ENCODE measurements around the gene MTURN. TPM values are rescaled to one million over a fixed set of nuclear protein-coding genes. Genes with fewer than 3 reads are reported as not detected.

Gene MTURN
- polyA plus RNA-seq, 1 donor from 2014 or later: 75.5 TPM

- TF ChIP-seq MXI1 (conservative IDR thresholded peaks at IDR 0.05; ENCODE audit: poor library complexity, severe bottlenecking) (no peak), RAD21 (conservative IDR thresholded peaks at IDR 0.05) (no peak), EZH2 (IDR thresholded peaks at IDR 0.05; ENCODE audit: borderline replicate concordance, insufficient read depth, low read length, poor library complexity, severe bottlenecking) (no peak), POLR2AphosphoS5 (IDR thresholded peaks at IDR 0.05) (no peak), TAF1 (IDR thresholded peaks at IDR 0.05; ENCODE audit: low read depth) (no peak), SMC3 (conservative IDR thresholded peaks at IDR 0.05; ENCODE audit: poor library complexity) (no peak), CTCF (IDR thresholded peaks at IDR 0.05; ENCODE audit: poor library complexity, severe bottlenecking) (no peak), EP300 (conservative IDR thresholded peaks at IDR 0.05; ENCODE audit: poor library complexity, severe bottlenecking) (no peak)
- no peaks in the 10 kb centered on the region for H4K20me1 ChIP-seq (ENCODE audit: insufficient read depth)
- H2AFZ ChIP-seq (ENCODE audit: low read depth, low read length): no peak overlapping the region
- H3K79me2 ChIP-seq (replicated peaks; ENCODE audit: insufficient read depth, low read length): no peaks in the 10 kb centered on the region
- H3K4me3 ChIP-seq (ENCODE audit: low read length): no peak overlapping the region
- H3K9me2 ChIP-seq (ENCODE audit: insufficient read depth, low read length): no peaks in the 10 kb centered on the region
- H3K36me3 ChIP-seq (ENCODE audit: insufficient read depth, low read length): no peaks in the 10 kb centered on the region
- H3F3A ChIP-seq (ENCODE audit: insufficient read depth, low read length, poor library complexity, severe bottlenecking): no peaks in the 10 kb centered on the region
- no peaks in the 10 kb centered on the region for H3K9me3 ChIP-seq (ENCODE audit: low read length)
- no peak overlapping the region for H3K9ac ChIP-seq (ENCODE audit: low read length)
- no peak overlapping the region for H3K27ac ChIP-seq (ENCODE audit: low read length)
- H3K4me2 ChIP-seq (ENCODE audit: low read length): no peak overlapping the region
- H3K27me3 ChIP-seq (ENCODE audit: insufficient read depth, low read depth, low read length): no peaks in the 10 kb centered on the region
Observed at GRCh38 chr7:30175636-30176147, 40.9 kb downstream of the MTURN start.

- H2AFZ ChIP-seq (ENCODE audit: low read depth, low read length): no peak overlapping the region
- no peak overlapping the region for H3K4me2 ChIP-seq (ENCODE audit: low read length)
- H3K4me3 ChIP-seq (ENCODE audit: low read length): no peak overlapping the region
- H3K27me3 ChIP-seq (ENCODE audit: insufficient read depth, low read depth, low read length): no peaks in the 10 kb centered on the region
- H3K9me3 ChIP-seq (ENCODE audit: low read length): no peaks in the 10 kb centered on the region
- H3K9me2 ChIP-seq (ENCODE audit: insufficient read depth, low read length): no peaks in the 10 kb centered on the region
- TF ChIP-seq CTCF (IDR thresholded peaks at IDR 0.05; ENCODE audit: poor library complexity, severe bottlenecking): no peak
- TF ChIP-seq REST (IDR thresholded peaks at IDR 0.05; ENCODE audit: borderline replicate concordance): no peak
- TF ChIP-seq TAF1 (IDR thresholded peaks at IDR 0.05; ENCODE audit: low read depth): no peak
- TF ChIP-seq POLR2AphosphoS5 (IDR thresholded peaks at IDR 0.05): no peak
- TF ChIP-seq RAD21 (conservative IDR thresholded peaks at IDR 0.05): no peak
- no peak for TF ChIP-seq MXI1 (conservative IDR thresholded peaks at IDR 0.05; ENCODE audit: poor library complexity, severe bottlenecking)
- TF ChIP-seq EP300 (conservative IDR thresholded peaks at IDR 0.05; ENCODE audit: poor library complexity, severe bottlenecking): no peak
- TF ChIP-seq EZH2 (IDR thresholded peaks at IDR 0.05; ENCODE audit: borderline replicate concordance, insufficient read depth, low read length, poor library complexity, severe bottlenecking): no peak
- TF ChIP-seq SMC3 (conservative IDR thresholded peaks at IDR 0.05; ENCODE audit: poor library complexity): no peak
- no peaks in the 10 kb centered on the region for H4K20me1 ChIP-seq (ENCODE audit: insufficient read depth)
- no peak overlapping the region for H3K9ac ChIP-seq (ENCODE audit: low read length)
- H3K36me3 ChIP-seq (ENCODE audit: insufficient read depth, low read length): no peaks in the 10 kb centered on the region
- H3K27ac ChIP-seq (ENCODE audit: low read length): no peak overlapping the region
- no peaks in the 10 kb centered on the region for H3F3A ChIP-seq (ENCODE audit: insufficient read depth, low read length, poor library complexity, severe bottlenecking)
- no peaks in the 10 kb centered on the region for H3K79me2 ChIP-seq (replicated peaks; ENCODE audit: insufficient read depth, low read length)
Observed at GRCh38 chr7:30176463-30177109, 41.8 kb downstream of the MTURN start.
